Smooth muscle cell (in vitro differentiated cells): ENCODE results near the gene GART. TPM values are rescaled to one million over a fixed set of nuclear protein-coding genes. Genes with fewer than 3 reads are reported as not detected.
A peak's percentile ranks its signal among the peaks of the same experiment; 100 is the strongest.

ENCODE experiments used
- DNase-seq: peaks from one replicate; lab custom pipeline; 2025; ENCODE audit not compliant: unreplicated experiment; lab: John Stamatoyannopoulos, UW
- H2AFZ ChIP-seq: fragments of 200-600 bp; sonication (generic); 2 replicates; pipeline ENCODE4 v1.6.0; 2016; ENCODE audit warnings: antibody characterized with exemption, low read depth, mild to moderate bottlenecking
- H3F3A ChIP-seq: fragments of 200-600 bp; sonication (generic); 2 replicates; pipeline ENCODE4 v1.6.0; 2017; ENCODE audit warnings: antibody characterized with exemption, low read depth
- H3K27ac ChIP-seq: fragments of 200-600 bp; sonication (generic); 2 replicates; pipeline ENCODE4 v1.5.1; 2016; ENCODE audit warnings: low read depth, mild to moderate bottlenecking
- H3K27me3 ChIP-seq: fragments of 200-600 bp; sonication (generic); 2 replicates; pipeline ENCODE4 v1.6.1; 2016; ENCODE audit warnings: low read depth, mild to moderate bottlenecking
- H3K36me3 ChIP-seq: fragments of 200-600 bp; sonication (generic); 2 replicates; pipeline ENCODE4 v1.5.1; 2016; ENCODE audit warnings: low read depth
- H3K4me1 ChIP-seq: fragments of 200-600 bp; sonication (generic); 2 replicates; pipeline ENCODE4 v1.5.1; 2016; ENCODE audit warnings: low read depth
- H3K4me2 ChIP-seq: fragments of 200-600 bp; sonication (generic); 2 replicates; pipeline ENCODE4 v1.6.0; 2016; ENCODE audit warnings: mild to moderate bottlenecking
- H3K4me3 ChIP-seq: fragments of 200-600 bp; sonication (generic); 2 replicates; pipeline ENCODE4 v1.5.1; 2016; ENCODE audit warnings: mild to moderate bottlenecking
- H3K79me2 ChIP-seq: fragments of 200-600 bp; sonication (generic); 2 replicates; pipeline ENCODE4 v1.6.0; 2016; ENCODE audit warnings: low read depth, mild to moderate bottlenecking
- H3K9ac ChIP-seq: fragments of 200-600 bp; sonication (generic); 2 replicates; pipeline ENCODE4 v1.6.0; 2016; ENCODE audit warnings: low read depth
- H3K9me3 ChIP-seq: fragments of 200-600 bp; sonication (generic); replicated peaks from 2 replicates; pipeline ENCODE4 v1.5.1; 2016; ENCODE audit warnings: low read depth
- H4K20me1 ChIP-seq: fragments of 200-600 bp; sonication (generic); 2 replicates; pipeline ENCODE4 v1.6.0; 2016; ENCODE audit warnings: low read depth
- CTCF ChIP-seq: fragments of 200-600 bp; sonication (generic); IDR thresholded peaks from 2 replicates; pipeline ENCODE4 v1.5.1; 2017; ENCODE audit warnings: borderline replicate concordance, mild to moderate bottlenecking, antibody characterized with exemption; ENCODE audit not compliant: insufficient read depth, poor library complexity, severe bottlenecking
- WGBS: methylation state at CpG from one replicate; pipeline ENCODE4 v1.1.7; 2016; ENCODE audit warnings: low lambda C conversion rate; 5-methylcytosine and 5-hydroxymethylcytosine counted together
- polyA plus RNA-seq: library from polyadenylated mRNA; unstranded; fragments of >200 nt; fragmentation: Nextera tagmentation; extraction: Ambion mirVana; gene quantifications from 2 replicates; pipeline ENCODE4 v1.2.1, GENCODE V29; 2016
- total RNA-seq: library from RNA; depleted of rRNA; stranded (reverse); fragments of >200 nt; gene quantifications from 2 replicates; pipeline ENCODE4 v1.2.3, GENCODE V29; 2014

Gene GART
- total and polyA plus RNA-seq, 2 experiments from 2014 or later: 29.0 to 38.3 TPM

- DNase-seq: no peak
Observed at GRCh38 chr21:33550772-33551660, 9.1 kb upstream of the GART start.

GRCh38 chr21:33549848-33550771 lies 8.2 kb upstream of the GART start:
- peaks cover 10% of the 10 kb centered on the region for H3K4me1 ChIP-seq
- no peak overlapping the region for H3K9ac ChIP-seq
- no peak overlapping the region for H3K27ac ChIP-seq
- no peak for TF ChIP-seq CTCF
- DNase-seq: no peak
- H3K79me2 ChIP-seq: peaks cover 98% of the 10 kb centered on the region
- H3F3A ChIP-seq: peaks cover 17% of the 10 kb centered on the region
- no peak overlapping the region for H2AFZ ChIP-seq
- H3K27me3 ChIP-seq: no peaks in the 10 kb centered on the region
- peaks cover 98% of the 10 kb centered on the region for H4K20me1 ChIP-seq
- no peaks in the 10 kb centered on the region for H3K9me3 ChIP-seq
- no peak overlapping the region for H3K4me3 ChIP-seq
- no peak overlapping the region for H3K4me2 ChIP-seq
- WGBS: 98% methylated on average over 19 of the region's 19 CpGs
- peaks cover 42% of the 10 kb centered on the region for H3K36me3 ChIP-seq

More at GRCh38 chr21:33550772-33551660, 9.1 kb upstream of the GART start:
- H3K4me2 ChIP-seq: no peak overlapping the region
- H3K79me2 ChIP-seq: peaks cover 98% of the 10 kb centered on the region
- H3K36me3 ChIP-seq: peaks cover 52% of the 10 kb centered on the region
- peaks cover 1% of the 10 kb centered on the region for H3K4me1 ChIP-seq
- H3K9ac ChIP-seq: no peak overlapping the region
- over 99% methylated on average over 23 of the region's 23 CpGs for WGBS
- no peak for TF ChIP-seq CTCF
- no peaks in the 10 kb centered on the region for H3K27me3 ChIP-seq
- H3K9me3 ChIP-seq: no peaks in the 10 kb centered on the region
- H3F3A ChIP-seq: peaks cover 25% of the 10 kb centered on the region
- no peak overlapping the region for H3K4me3 ChIP-seq
- peaks cover 98% of the 10 kb centered on the region for H4K20me1 ChIP-seq
- H2AFZ ChIP-seq: no peak overlapping the region
- H3K27ac ChIP-seq: no peak overlapping the region

GRCh38 chr21:33546086-33546485 lies 4.2 kb upstream of the GART start:
- Histone ChIP-seq H3F3A (peaks cover 28% of the 10 kb centered on the region), H4K20me1 (peaks cover 78% of the 10 kb centered on the region), H3K79me2 (peaks cover 84% of the 10 kb centered on the region), H3K9ac (no peak overlapping the region), H3K36me3 (peaks cover 12% of the 10 kb centered on the region), H3K27me3 (no peaks in the 10 kb centered on the region), H3K4me2 (peak overlapping the region; percentile 99), H3K4me3 (peak overlapping the region; percentile 99), H3K4me1 (peaks cover 24% of the 10 kb centered on the region), H3K27ac (peak overlapping the region; percentile 100), H3K9me3 (no peaks in the 10 kb centered on the region), H2AFZ (no peak overlapping the region)
- TF ChIP-seq CTCF: no peak
- no peak for DNase-seq
- WGBS: 93% methylated on average over 3 of the region's 3 CpGs
